Skeletal muscle tissue (tissue), 4 donors: ENCODE results near the gene FAM13A. TPM values are rescaled to one million over a fixed set of nuclear protein-coding genes. Genes with fewer than 3 reads are reported as not detected.

Experiments used
- H3K27ac ChIP-seq: one replicate; pipeline ENCODE4 v1.7.0; 2013; ENCODE audit warnings: mild to moderate bottlenecking, low read depth, low read length, inconsistent platforms
- H3K27me3 ChIP-seq, 3 donors: one replicate each; pipeline ENCODE4 v1.7.0; 2013; ENCODE audit warnings: low read length in 3 of 3; ENCODE audit not compliant: control insufficient read depth in 3 of 3, insufficient read depth in 3 of 3
- H3K36me3 ChIP-seq, 3 donors: one replicate each; pipeline ENCODE4 v1.7.0; 2013; ENCODE audit warnings: low read length in 3 of 3; ENCODE audit not compliant: control insufficient read depth in 3 of 3, insufficient read depth in 3 of 3
- H3K4me1 ChIP-seq, 3 donors: one replicate each; pipeline ENCODE4 v1.7.0; 2013; ENCODE audit warnings: low read length in 3 of 3, mild to moderate bottlenecking in 3 of 3; ENCODE audit not compliant: control insufficient read depth in 3 of 3, insufficient read depth in 3 of 3
- H3K4me3 ChIP-seq, 3 donors: one replicate each; pipeline ENCODE4 v1.7.0; 2013; ENCODE audit warnings: low read length in 3 of 3
- H3K9ac ChIP-seq, 3 donors: one replicate each; pipeline ENCODE4 v1.7.0; 2013; ENCODE audit warnings: low read length in 3 of 3, mild to moderate bottlenecking in 3 of 3, moderate library complexity in 2 of 3, low read depth in 1 of 3
- H3K9me3 ChIP-seq, 3 donors: one replicate each; pipeline ENCODE4 v1.7.0; 2013; ENCODE audit warnings: low read length in 3 of 3; ENCODE audit not compliant: control insufficient read depth in 3 of 3
- total RNA-seq: library from RNA; depleted of rRNA; stranded (reverse); fragments of >200 nt; gene quantifications from one replicate; pipeline ENCODE4 v1.2.3, GENCODE V29; 2014
- donor health status: Osteomylitis.

Gene FAM13A
- total RNA-seq, 1 donor from 2014 or later: 41.8 TPM

DNA sequence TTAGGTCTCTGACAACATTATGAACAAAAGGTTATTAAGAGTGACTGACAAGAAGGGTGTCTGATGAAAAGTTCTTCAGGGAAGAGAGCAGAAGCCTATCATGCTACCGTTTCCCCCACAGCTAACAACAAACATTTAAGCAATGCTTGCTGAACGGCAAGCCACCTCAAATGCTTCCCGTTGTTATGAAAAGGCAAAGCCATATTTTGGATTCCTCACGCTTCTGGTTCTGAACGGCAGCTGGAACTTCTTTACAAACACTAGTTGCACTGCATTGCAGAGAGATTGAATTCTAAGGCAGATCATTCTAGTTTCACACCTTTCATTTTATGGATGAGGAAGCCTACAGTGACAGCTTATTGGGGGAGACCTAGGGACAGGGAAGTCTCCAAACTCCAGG is 310.8 kb downstream of the FAM13A start:
- Histone ChIP-seq H3K36me3 (peaks cover 25 to 47% (median 42%) of the 10 kb centered on the region in 3 donors), H3K9me3 (no peaks in the 10 kb centered on the region), H3K27me3 (no peaks in the 10 kb centered on the region), H3K9ac (no peak overlapping the region), H3K4me1 (peaks cover 11 to 14% (median 12%) of the 10 kb centered on the region in 3 donors), H3K4me3 (no peak overlapping the region), H3K27ac (no peak overlapping the region)

DNA sequence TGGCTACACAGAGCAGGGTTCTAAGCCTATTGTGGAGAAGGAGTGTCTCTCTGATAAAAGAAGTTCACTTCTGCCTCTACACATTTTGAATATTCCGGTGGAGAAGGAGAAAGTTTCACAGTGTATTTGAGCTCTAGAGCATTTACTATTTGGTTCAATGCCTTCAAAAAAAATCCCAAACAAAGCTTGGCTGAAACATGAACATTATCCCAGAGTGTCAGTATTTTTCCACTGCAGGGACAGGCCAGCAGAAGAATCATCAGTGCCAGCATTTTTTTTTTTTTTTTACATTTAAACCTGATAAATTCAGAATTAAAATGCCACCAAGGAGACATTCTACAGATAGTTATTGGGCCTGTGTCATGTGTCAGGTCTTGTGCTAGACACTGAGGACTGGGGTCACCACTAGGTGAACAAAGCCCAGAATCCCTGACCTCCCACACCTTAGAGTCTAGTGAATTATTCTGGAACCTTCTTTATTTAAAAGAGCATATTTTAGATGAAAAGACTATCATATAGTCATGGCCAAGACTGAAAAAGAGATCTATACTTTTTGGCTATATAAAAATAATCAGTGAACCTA is 311.3 kb downstream of the FAM13A start:
- Histone ChIP-seq H3K4me1 (peaks cover 11 to 14% (median 12%) of the 10 kb centered on the region in 3 donors), H3K9ac (no peak overlapping the region), H3K27me3 (no peaks in the 10 kb centered on the region), H3K27ac (peak overlapping the region; percentile 16), H3K4me3 (no peak overlapping the region), H3K36me3 (peaks cover 25 to 45% (median 41%) of the 10 kb centered on the region in 3 donors), H3K9me3 (no peaks in the 10 kb centered on the region)

DNA sequence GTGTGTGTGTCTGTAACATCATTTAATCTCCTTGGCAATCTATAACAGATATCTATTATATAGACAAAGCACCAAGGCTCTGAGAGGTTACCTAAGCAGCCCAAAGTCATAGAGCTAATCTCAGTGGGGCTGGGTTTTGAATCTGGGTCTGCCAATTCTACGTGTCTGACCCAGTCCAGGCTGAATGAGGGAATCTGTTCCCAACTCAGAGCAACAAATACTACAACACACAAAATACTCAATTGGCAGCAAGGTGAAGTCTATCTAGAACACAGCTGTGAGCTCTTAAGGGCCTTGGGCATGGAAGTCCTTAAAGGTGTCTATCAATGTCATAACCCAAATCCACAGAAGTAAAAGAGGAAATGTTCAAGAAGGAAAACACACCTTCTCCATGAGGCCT is 311.8 kb downstream of the FAM13A start:
- no peaks in the 10 kb centered on the region for H3K9me3 ChIP-seq
- peaks cover 11 to 14% (median 14%) of the 10 kb centered on the region in 3 donors for H3K4me1 ChIP-seq
- no peak overlapping the region for H3K4me3 ChIP-seq
- no peaks in the 10 kb centered on the region for H3K27me3 ChIP-seq
- H3K27ac ChIP-seq: peak overlapping the region; percentile 16
- peaks cover 20 to 40% (median 36%) of the 10 kb centered on the region in 3 donors for H3K36me3 ChIP-seq
- H3K9ac ChIP-seq: no peak overlapping the region

- Histone ChIP-seq H3K36me3 (peaks cover 14 to 34% (median 30%) of the 10 kb centered on the region in 3 donors), H3K27me3 (no peaks in the 10 kb centered on the region), H3K4me3 (no peak overlapping the region), H3K4me1 (peaks cover 11 to 18% (median 14%) of the 10 kb centered on the region in 3 donors), H3K9ac (no peak overlapping the region), H3K9me3 (no peaks in the 10 kb centered on the region), H3K27ac (no peak overlapping the region)
These were observed 312.4 kb downstream of the FAM13A start for GRCh38 chr4:88744609-88745008.

- H3K9ac ChIP-seq: no peak overlapping the region
- no peak overlapping the region for H3K27ac ChIP-seq
- H3K27me3 ChIP-seq: no peaks in the 10 kb centered on the region
- H3K9me3 ChIP-seq: no peaks in the 10 kb centered on the region
- peaks cover 11 to 20% (median 14%) of the 10 kb centered on the region in 3 donors for H3K4me1 ChIP-seq
- no peak overlapping the region for H3K4me3 ChIP-seq
- peaks cover 12 to 28% (median 24%) of the 10 kb centered on the region in 3 donors for H3K36me3 ChIP-seq
These were observed 313.3 kb downstream of the FAM13A start for GRCh38 chr4:88743696-88744095.

GRCh38 chr4:88742561-88742960 is 314.4 kb downstream of the FAM13A start:
- Histone ChIP-seq H3K4me1 (peaks cover 22 to 31% (median 24%) of the 10 kb centered on the region in 3 donors), H3K36me3 (peaks cover 8 to 25% (median 24%) of the 10 kb centered on the region in 3 donors)

GRCh38 chr4:88738180-88738579 is 318.8 kb downstream of the FAM13A start:
- H3K9me3 ChIP-seq: no peaks in the 10 kb centered on the region
- peaks cover 10 to 23% (median 12%) of the 10 kb centered on the region in 3 donors for H3K4me1 ChIP-seq
- H3K27me3 ChIP-seq: no peaks in the 10 kb centered on the region
- peaks cover 4 to 11% (median 10%) of the 10 kb centered on the region in 3 donors for H3K36me3 ChIP-seq
- peak overlapping the region; percentile 14 to 57 (median 40) for H3K4me3 ChIP-seq
- peak overlapping the region; percentile 88 for H3K27ac ChIP-seq
- peak overlapping the region; percentile 61 to 84 (median 68) for H3K9ac ChIP-seq

More at GRCh38 chr4:88742561-88742960, 314.4 kb downstream of the FAM13A start:
- no peak overlapping the region for H3K27ac ChIP-seq
- no peak overlapping the region for H3K4me3 ChIP-seq
- H3K9ac ChIP-seq: no peak overlapping the region
- no peaks in the 10 kb centered on the region for H3K27me3 ChIP-seq
- no peaks in the 10 kb centered on the region for H3K9me3 ChIP-seq

DNA sequence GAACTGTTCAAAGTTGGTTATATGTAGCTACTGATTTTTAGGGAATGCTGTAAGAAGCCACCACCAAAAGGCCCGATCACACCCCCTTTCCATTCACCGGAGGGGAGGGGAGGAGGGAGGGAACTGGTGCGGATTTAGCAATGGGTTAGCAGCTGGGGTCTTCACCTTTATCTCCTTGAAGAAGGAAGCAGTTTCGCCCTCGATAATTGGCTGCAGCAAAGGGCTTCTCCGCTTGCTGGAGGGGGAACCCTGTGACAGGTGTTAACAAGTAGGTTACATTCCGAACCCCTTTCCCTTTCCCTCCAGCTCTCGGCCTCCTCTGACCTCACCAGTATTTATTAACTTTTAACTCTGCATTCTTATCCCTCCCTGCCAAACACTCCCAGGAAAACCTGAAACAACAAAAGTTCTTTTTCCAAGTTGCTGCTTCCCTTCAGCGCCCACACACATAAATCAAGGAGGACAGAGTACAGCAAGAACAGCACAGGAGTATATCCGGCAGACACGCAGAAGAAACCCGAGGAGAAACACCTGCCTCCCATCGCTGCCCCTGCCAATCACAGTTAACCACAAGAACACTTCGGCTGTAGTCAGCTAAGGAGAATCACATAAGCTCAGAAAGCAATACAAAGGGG is 319.6 kb downstream of the FAM13A start:
- no peaks in the 10 kb centered on the region for H3K9me3 ChIP-seq
- H3K9ac ChIP-seq: peak overlapping the region; percentile 61 to 84 (median 79)
- no peaks in the 10 kb centered on the region for H3K27me3 ChIP-seq
- H3K36me3 ChIP-seq: peaks cover 4 to 13% (median 11%) of the 10 kb centered on the region in 3 donors
- peaks cover 10 to 23% (median 12%) of the 10 kb centered on the region in 3 donors for H3K4me1 ChIP-seq
- peak overlapping the region; percentile 57 to 78 (median 64) for H3K4me3 ChIP-seq
- peak overlapping the region; percentile 88 for H3K27ac ChIP-seq

DNA sequence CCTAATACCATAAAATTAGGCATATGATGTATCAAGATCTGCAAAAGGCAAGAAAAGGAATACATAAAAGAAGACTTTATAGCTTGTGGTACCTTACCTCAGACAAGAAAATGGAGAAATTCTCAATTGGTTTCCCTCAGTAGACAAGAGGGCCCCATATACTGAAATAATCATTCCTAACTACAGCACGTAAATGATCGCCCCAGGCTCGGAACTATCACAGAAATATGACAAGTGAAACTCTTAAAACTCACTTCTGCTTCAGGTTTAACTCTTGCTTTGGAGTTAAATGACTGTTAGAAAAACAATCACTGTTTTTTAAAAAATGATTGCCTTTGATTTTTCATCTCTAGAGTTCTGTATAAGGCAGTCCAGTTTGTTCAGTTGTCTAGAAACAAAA is 320.7 kb downstream of the FAM13A start:
- H3K36me3 ChIP-seq: peaks cover 4 to 18% (median 13%) of the 10 kb centered on the region in 3 donors
- H3K4me1 ChIP-seq: peaks cover 10 to 23% (median 12%) of the 10 kb centered on the region in 3 donors
- peak overlapping the region; percentile 17 to 66 (median 61) for H3K9ac ChIP-seq
- no peaks in the 10 kb centered on the region for H3K9me3 ChIP-seq
- peak overlapping the region in 1 of 3 donors; percentile 18 for H3K4me3 ChIP-seq
- H3K27me3 ChIP-seq: no peaks in the 10 kb centered on the region
- H3K27ac ChIP-seq: peak overlapping the region; percentile 61

DNA sequence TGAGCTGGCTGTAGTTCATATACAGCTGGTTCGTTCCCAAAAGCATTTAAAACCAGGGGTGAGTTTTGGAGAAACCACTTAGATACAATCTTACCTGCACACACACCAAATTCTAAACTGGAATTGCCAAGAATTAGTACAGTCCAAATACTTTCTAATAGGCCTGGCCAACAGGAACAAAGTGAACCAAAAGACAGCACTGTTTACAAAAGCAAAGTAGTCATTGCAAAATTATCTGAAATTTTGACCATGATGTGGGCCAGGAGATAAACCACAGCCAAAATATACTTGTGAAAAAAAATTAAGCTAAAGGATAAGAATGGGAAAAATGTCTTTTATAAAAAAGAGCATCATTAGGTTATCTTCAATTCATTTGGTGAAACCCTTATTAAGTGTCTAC is 321.4 kb downstream of the FAM13A start:
- no peak overlapping the region for H3K4me3 ChIP-seq
- no peak overlapping the region for H3K9ac ChIP-seq
- no peak overlapping the region for H3K27ac ChIP-seq
- H3K9me3 ChIP-seq: no peaks in the 10 kb centered on the region
- no peaks in the 10 kb centered on the region for H3K27me3 ChIP-seq
- peaks cover 7 to 23% (median 17%) of the 10 kb centered on the region in 3 donors for H3K36me3 ChIP-seq
- peaks cover 10 to 23% (median 12%) of the 10 kb centered on the region in 3 donors for H3K4me1 ChIP-seq
